H9 (cell line): ENCODE results near the gene NKAIN2. TPM values are rescaled to one million over a fixed set of nuclear protein-coding genes. Genes with fewer than 3 reads are reported as not detected.

ENCODE experiments used
- DNase-seq: peaks from one replicate; pipeline ENCODE4 v3.0.0-alpha.2; 2017
- H2AFZ ChIP-seq: one replicate; pipeline ENCODE4 v1.6.1; 2013; ENCODE audit warnings: mild to moderate bottlenecking, low read length, control low read depth, moderate library complexity
- H2AK5ac ChIP-seq: 2 replicates; pipeline ENCODE4 v1.6.1; 2013; ENCODE audit warnings: low read length, control low read depth, mixed read lengths; ENCODE audit not compliant: insufficient read length
- H2BK120ac ChIP-seq: one replicate; pipeline ENCODE4 v1.6.1; 2013; ENCODE audit warnings: low read depth, mild to moderate bottlenecking, low read length, control low read depth, inconsistent platforms; ENCODE audit not compliant: poor library complexity, severe bottlenecking
- H2BK12ac ChIP-seq: 2 replicates; pipeline ENCODE4 v1.6.1; 2013; ENCODE audit warnings: low read length, control low read depth, mixed read lengths, low read depth; ENCODE audit not compliant: insufficient read length
- H2BK15ac ChIP-seq: 2 replicates; pipeline ENCODE4 v1.6.1; 2013; ENCODE audit warnings: low read depth, low read length, control low read depth
- H2BK20ac ChIP-seq: one replicate; pipeline ENCODE4 v1.6.1; 2013; ENCODE audit warnings: low read depth, mild to moderate bottlenecking, low read length, control low read depth, inconsistent platforms; ENCODE audit not compliant: poor library complexity, severe bottlenecking
- H2BK5ac ChIP-seq: 2 replicates; pipeline ENCODE4 v1.6.1; 2013; ENCODE audit warnings: low read length, control low read depth, mixed read lengths; ENCODE audit not compliant: insufficient read length
- H3K14ac ChIP-seq: 2 replicates; pipeline ENCODE4 v1.6.1; 2013; ENCODE audit warnings: low read length, control low read depth; ENCODE audit not compliant: insufficient read depth
- H3K18ac ChIP-seq: 2 replicates; pipeline ENCODE4 v1.6.1; 2013; ENCODE audit warnings: low read depth, mild to moderate bottlenecking, mixed read lengths, low read length, control low read depth; ENCODE audit not compliant: insufficient read length
- H3K23ac ChIP-seq: 2 replicates; pipeline ENCODE4 v1.6.1; 2013; ENCODE audit warnings: low read length, control low read depth, mixed read lengths, low read depth; ENCODE audit not compliant: insufficient read length
- H3K23me2 ChIP-seq: 2 replicates; pipeline ENCODE4 v1.6.1; 2013; ENCODE audit warnings: low read depth, mild to moderate bottlenecking, mixed read lengths, low read length, control low read depth; ENCODE audit not compliant: insufficient read length, poor library complexity, severe bottlenecking
- H3K27ac ChIP-seq: 2 replicates; pipeline ENCODE4 v1.5.1; 2013; ENCODE audit warnings: low read length, control low read depth, mixed read lengths, low read depth; ENCODE audit not compliant: insufficient read length
- H3K27me3 ChIP-seq: 2 replicates; pipeline ENCODE4 v1.6.1; 2013; ENCODE audit warnings: low read length, control low read depth, inconsistent platforms; ENCODE audit not compliant: insufficient read depth
- H3K4ac ChIP-seq: 2 replicates; pipeline ENCODE4 v1.6.1; 2013; ENCODE audit warnings: low read depth, mild to moderate bottlenecking, control low read depth, inconsistent platforms, low read length, moderate library complexity
- H3K4me1 ChIP-seq: 2 replicates; pipeline ENCODE4 v1.6.1; 2013; ENCODE audit warnings: low read length, control low read depth, inconsistent platforms; ENCODE audit not compliant: insufficient read depth
- H3K4me2 ChIP-seq: 2 replicates; pipeline ENCODE4 v1.6.1; 2013; ENCODE audit warnings: low read length, control low read depth, mixed read lengths; ENCODE audit not compliant: insufficient read length, insufficient read depth
- H3K56ac ChIP-seq: 2 replicates; pipeline ENCODE4 v1.6.1; 2013; ENCODE audit warnings: low read depth, mild to moderate bottlenecking, mixed read lengths, low read length, control low read depth; ENCODE audit not compliant: insufficient read length
- H3K79me1 ChIP-seq: 2 replicates; pipeline ENCODE4 v1.6.1; 2013; ENCODE audit warnings: low read depth, mild to moderate bottlenecking, moderate library complexity, low read length, control low read depth, inconsistent platforms; ENCODE audit not compliant: insufficient read depth, poor library complexity, severe bottlenecking
- H3K79me2 ChIP-seq: 2 replicates; pipeline ENCODE4 v1.6.1; 2013; ENCODE audit warnings: low read length, control low read depth, inconsistent platforms; ENCODE audit not compliant: insufficient read depth
- H3K9ac ChIP-seq: 2 replicates; pipeline ENCODE4 v1.6.1; 2013; ENCODE audit warnings: low read length, control low read depth, mixed read lengths; ENCODE audit not compliant: insufficient read length; ENCODE audit errors: extremely low read depth
- H3K9me3 ChIP-seq: one replicate; pipeline ENCODE4 v1.6.1; 2013; ENCODE audit warnings: low read depth, low read length, inconsistent platforms; ENCODE audit not compliant: control insufficient read depth
- H3T11ph ChIP-seq: one replicate; pipeline ENCODE4 v1.6.1; 2013; ENCODE audit warnings: mild to moderate bottlenecking, low read length, control low read depth, inconsistent platforms
- H4K20me1 ChIP-seq: one replicate; pipeline ENCODE4 v1.6.1; 2013; ENCODE audit not compliant: control insufficient read depth, insufficient read length, insufficient read depth
- H4K5ac ChIP-seq: 2 replicates; pipeline ENCODE4 v1.6.1; 2013; ENCODE audit warnings: low read depth, mild to moderate bottlenecking, mixed read lengths, low read length, control low read depth; ENCODE audit not compliant: insufficient read length
- H4K8ac ChIP-seq: replicated peaks from 2 replicates; pipeline ENCODE4 v1.6.1; 2013; ENCODE audit warnings: low read length, control low read depth, mixed read lengths, low read depth; ENCODE audit not compliant: insufficient read length
- H4K91ac ChIP-seq: 2 replicates; pipeline ENCODE4 v1.6.1; 2013; ENCODE audit warnings: low read depth, mild to moderate bottlenecking, moderate library complexity, mixed read lengths, low read length, control low read depth; ENCODE audit not compliant: insufficient read length
- H3K27ac Mint-ChIP-seq, 3 experiments: 2 replicates in 2 of 3; 3 replicates in 1 of 3; pipeline ENCODE4 v1.8.0; 2020 to 2021; ENCODE audit warnings: mixed read lengths in 3 of 3, mild to moderate bottlenecking in 1 of 3, moderate library complexity in 1 of 3
- H3K27me3 Mint-ChIP-seq: 2 replicates; pipeline ENCODE4 v1.8.0; 2021; ENCODE audit warnings: low read depth, mild to moderate bottlenecking, moderate library complexity, mixed read lengths
- H3K36me3 Mint-ChIP-seq, 3 experiments: 2 replicates in 2 of 3; 3 replicates in 1 of 3; pipeline ENCODE4 v1.8.0; 2020 to 2021; ENCODE audit warnings: low read depth in 3 of 3, mixed read lengths in 3 of 3; ENCODE audit not compliant: insufficient read depth in 1 of 3
- H3K4me1 Mint-ChIP-seq, 2 experiments: 2 replicates each; pipeline ENCODE4 v1.8.0; 2020; ENCODE audit warnings: mixed read lengths in 2 of 2
- H3K4me3 Mint-ChIP-seq, 2 experiments: 2 replicates in 1 of 2; 3 replicates in 1 of 2; pipeline ENCODE4 v1.8.0; 2020 to 2021; ENCODE audit warnings: mild to moderate bottlenecking in 2 of 2, mixed read lengths in 2 of 2, moderate library complexity in 1 of 2
- H3K9me3 Mint-ChIP-seq, 2 experiments: 2 replicates in 1 of 2; 3 replicates in 1 of 2; pipeline ENCODE4 v1.8.0; 2020; ENCODE audit warnings: mild to moderate bottlenecking in 2 of 2, mixed read lengths in 2 of 2, moderate library complexity in 1 of 2
- WGBS: extraction: QIAGEN DNeasy Blood & Tissue Kit; methylation state at CpG from one replicate; pipeline ENCODE4 v1.1.7; 2013; ENCODE audit warnings: missing lambda C conversion rate, low lambda C conversion rate, mixed read lengths; ENCODE audit not compliant: insufficient read length; ENCODE audit errors: extremely low coverage; 5-methylcytosine and 5-hydroxymethylcytosine counted together
- total RNA-seq: library from RNA; stranded (reverse); gene quantifications from 2 replicates; pipeline ENCODE4 v1.2.1, GENCODE V29; 2021
- TF ChIP-seq, protein P1 (sequence below): fragments of 200-600 bp; sonication (generic); conservative IDR thresholded peaks from 3 replicates; pipeline ENCODE4 v1.8.0; 2021; ENCODE audit warnings: antibody characterized with exemption, mild to moderate bottlenecking

The NKAIN2 gene
- total RNA-seq, 1 experiment from 2014 or later, result 0.17 TPM

DNA sequence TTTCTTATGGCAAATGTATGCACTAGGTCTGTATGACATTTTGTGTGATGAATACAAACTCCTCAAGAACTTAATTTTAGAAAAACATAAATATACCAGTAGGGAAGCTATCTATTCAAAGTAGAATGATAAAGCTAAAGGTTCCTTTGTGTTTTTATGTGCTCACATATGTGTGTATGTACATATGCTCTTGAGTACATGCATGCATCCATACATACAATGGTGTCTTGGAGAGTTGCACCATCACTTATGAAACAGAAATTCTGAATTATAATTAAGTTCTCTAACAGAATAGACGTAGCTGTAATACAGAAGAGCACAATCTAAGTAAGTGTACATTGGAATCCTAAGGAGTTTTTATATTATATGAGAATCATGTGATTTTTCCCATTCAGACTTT, 2.3 kb downstream of the NKAIN2 start:
- no peak overlapping the region for H4K91ac ChIP-seq
- H3K79me1 ChIP-seq, result no peaks in the 10 kb centered on the region
- no peak overlapping the region for H3K9ac ChIP-seq
- no peak overlapping the region for H3K27ac Mint-ChIP-seq
- no peak overlapping the region for H2BK15ac ChIP-seq
- no peak overlapping the region for H3T11ph ChIP-seq
- DNase-seq, result no peak
- H3K9me3 ChIP-seq, result no peaks in the 10 kb centered on the region
- H3K14ac ChIP-seq, result no peak overlapping the region
- H2BK5ac ChIP-seq, result no peak overlapping the region
- no peaks in the 10 kb centered on the region for H4K20me1 ChIP-seq
- H2AFZ ChIP-seq, result no peak overlapping the region
- no peak overlapping the region for H3K27ac ChIP-seq
- no peak overlapping the region for H3K4me2 ChIP-seq
- no peak overlapping the region for H3K56ac ChIP-seq
- no peak overlapping the region for H2BK120ac ChIP-seq
- H3K36me3 Mint-ChIP-seq, result no peaks in the 10 kb centered on the region
- peaks cover 75% of the 10 kb centered on the region for H3K27me3 Mint-ChIP-seq
- H3K9me3 Mint-ChIP-seq, result no peaks in the 10 kb centered on the region
- peaks cover 19% of the 10 kb centered on the region for H3K27me3 ChIP-seq
- H3K4me1 ChIP-seq, result no peaks in the 10 kb centered on the region
- no peak overlapping the region for H4K8ac ChIP-seq
- TF ChIP-seq, protein P1, sequence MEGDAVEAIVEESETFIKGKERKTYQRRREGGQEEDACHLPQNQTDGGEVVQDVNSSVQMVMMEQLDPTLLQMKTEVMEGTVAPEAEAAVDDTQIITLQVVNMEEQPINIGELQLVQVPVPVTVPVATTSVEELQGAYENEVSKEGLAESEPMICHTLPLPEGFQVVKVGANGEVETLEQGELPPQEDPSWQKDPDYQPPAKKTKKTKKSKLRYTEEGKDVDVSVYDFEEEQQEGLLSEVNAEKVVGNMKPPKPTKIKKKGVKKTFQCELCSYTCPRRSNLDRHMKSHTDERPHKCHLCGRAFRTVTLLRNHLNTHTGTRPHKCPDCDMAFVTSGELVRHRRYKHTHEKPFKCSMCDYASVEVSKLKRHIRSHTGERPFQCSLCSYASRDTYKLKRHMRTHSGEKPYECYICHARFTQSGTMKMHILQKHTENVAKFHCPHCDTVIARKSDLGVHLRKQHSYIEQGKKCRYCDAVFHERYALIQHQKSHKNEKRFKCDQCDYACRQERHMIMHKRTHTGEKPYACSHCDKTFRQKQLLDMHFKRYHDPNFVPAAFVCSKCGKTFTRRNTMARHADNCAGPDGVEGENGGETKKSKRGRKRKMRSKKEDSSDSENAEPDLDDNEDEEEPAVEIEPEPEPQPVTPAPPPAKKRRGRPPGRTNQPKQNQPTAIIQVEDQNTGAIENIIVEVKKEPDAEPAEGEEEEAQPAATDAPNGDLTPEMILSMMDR, result no peak
- peaks cover 12% of the 10 kb centered on the region for H3K23me2 ChIP-seq
- WGBS, result no CpG with 5 or more reads among the region's 1 CpG
- no peak overlapping the region for H2AK5ac ChIP-seq
- no peak overlapping the region for H3K18ac ChIP-seq
- peaks cover 8% of the 10 kb centered on the region in 2 experiments for H3K4me1 Mint-ChIP-seq
- no peak overlapping the region for H3K23ac ChIP-seq
- no peak overlapping the region for H2BK20ac ChIP-seq
- H4K5ac ChIP-seq, result no peak overlapping the region
- H2BK12ac ChIP-seq, result no peak overlapping the region
- no peak overlapping the region for H3K4ac ChIP-seq
- H3K79me2 ChIP-seq, result no peaks in the 10 kb centered on the region
- H3K4me3 Mint-ChIP-seq, result no peak overlapping the region
